Measurements from ENCODE around the gene KIF3C.

GRCh38 chr2:25976983-25977741 is 5.1 kb downstream of the KIF3C start:
- TF ChIP-seq CTCF (IDR thresholded peaks at IDR 0.05) (no peak), POLR2A (IDR thresholded peaks at IDR 0.05) (no peak)

Data from thyroid gland (tissue), 4 donors.